Hepatocyte (in vitro differentiated cells): ENCODE measurements around the gene LHPP. TPM values are rescaled to one million over a fixed set of nuclear protein-coding genes. Genes with fewer than 3 reads are reported as not detected.

Experiments used
- DNase-seq: peaks from one replicate; pipeline ENCODE4 v3.0.0-alpha.2; 2016; ENCODE audit warnings: low spot score
- H2AFZ ChIP-seq: fragments of 200-600 bp; sonication (generic); 2 replicates; pipeline ENCODE4 v1.6.0; 2016; ENCODE audit warnings: antibody characterized with exemption, mild to moderate bottlenecking
- H3K27ac ChIP-seq: fragments of 200-600 bp; sonication (generic); 2 replicates; pipeline ENCODE4 v1.5.1; 2016; ENCODE audit warnings: mild to moderate bottlenecking
- H3K27me3 ChIP-seq: fragments of 200-600 bp; sonication (generic); 2 replicates; pipeline ENCODE4 v1.6.1; 2016
- H3K36me3 ChIP-seq: fragments of 200-600 bp; sonication (generic); replicated peaks from 2 replicates; pipeline ENCODE4 v1.5.1; 2016; ENCODE audit warnings: low read depth; ENCODE audit not compliant: insufficient read depth
- H3K4me1 ChIP-seq: fragments of 200-600 bp; sonication (generic); 2 replicates; pipeline ENCODE4 v1.5.1; 2016; ENCODE audit warnings: mild to moderate bottlenecking, moderate library complexity; ENCODE audit not compliant: insufficient read depth
- H3K4me2 ChIP-seq: fragments of 200-600 bp; sonication (generic); 2 replicates; pipeline ENCODE4 v1.6.0; 2016
- H3K4me3 ChIP-seq: fragments of 200-600 bp; sonication (generic); 2 replicates; pipeline ENCODE4 v1.5.1; 2016; ENCODE audit warnings: mild to moderate bottlenecking
- H3K79me2 ChIP-seq: fragments of 200-600 bp; sonication (generic); 2 replicates; pipeline ENCODE4 v1.6.0; 2017; ENCODE audit warnings: mild to moderate bottlenecking
- H3K9me2 ChIP-seq: fragments of 200-600 bp; sonication (generic); replicated peaks from 2 replicates; pipeline ENCODE4 v1.6.0; 2017; ENCODE audit warnings: mild to moderate bottlenecking; ENCODE audit not compliant: insufficient read depth
- H3K9me3 ChIP-seq: fragments of 200-600 bp; sonication (generic); 2 replicates; pipeline ENCODE4 v1.5.1; 2016; ENCODE audit warnings: low read depth, mild to moderate bottlenecking
- H4K20me1 ChIP-seq: fragments of 200-600 bp; sonication (generic); 2 replicates; pipeline ENCODE4 v1.6.0; 2016; ENCODE audit warnings: mild to moderate bottlenecking; ENCODE audit not compliant: insufficient read depth, poor library complexity, severe bottlenecking
- EZH2 ChIP-seq: fragments of 200-600 bp; sonication (generic); IDR thresholded peaks from 2 replicates; pipeline ENCODE4 v1.6.1; 2016; ENCODE audit warnings: antibody characterized with exemption, mild to moderate bottlenecking, borderline replicate concordance
- EZH2phosphoT487 ChIP-seq: fragments of 200-600 bp; sonication (generic); IDR thresholded peaks from one replicate; pipeline ENCODE4 v1.6.1; 2018; ENCODE audit warnings: antibody characterized with exemption, mild to moderate bottlenecking, low read depth, moderate library complexity; ENCODE audit not compliant: unreplicated experiment, severe bottlenecking
- WGBS: methylation state at CpG from one replicate; pipeline ENCODE4 v1.1.6; 2016; ENCODE audit warnings: low lambda C conversion rate; ENCODE audit errors: missing lambda C conversion rate; 5-methylcytosine and 5-hydroxymethylcytosine counted together
- polyA plus RNA-seq: library from polyadenylated mRNA; unstranded; fragments of >200 nt; fragmentation: Nextera tagmentation; extraction: Ambion mirVana; gene quantifications from 2 replicates; pipeline ENCODE4 v1.2.1, GENCODE V29; 2016
- total RNA-seq: library from RNA; depleted of rRNA; stranded (reverse); fragments of >200 nt; gene quantifications from 2 replicates; pipeline ENCODE4 v1.2.3, GENCODE V29; 2014
- TF ChIP-seq, protein P1 (sequence below): fragments of 200-600 bp; sonication (generic); IDR thresholded peaks from 2 replicates; pipeline ENCODE4 v1.5.1; 2016; ENCODE audit warnings: antibody characterized with exemption, mild to moderate bottlenecking; ENCODE audit not compliant: poor library complexity

Gene LHPP
- total and polyA plus RNA-seq, 2 experiments from 2014 or later, result 29.4 to 30.3 TPM

- Histone ChIP-seq H4K20me1 (no peaks in the 10 kb centered on the region), H3K4me2 (no peak overlapping the region), H3K79me2 (no peaks in the 10 kb centered on the region), H3K4me3 (no peak overlapping the region), H3K27me3 (no peaks in the 10 kb centered on the region), H3K27ac (no peak overlapping the region), H3K36me3 (no peaks in the 10 kb centered on the region), H3K9me3 (no peaks in the 10 kb centered on the region), H3K4me1 (no peaks in the 10 kb centered on the region), H2AFZ (no peak overlapping the region), H3K9me2 (no peaks in the 10 kb centered on the region)
- TF ChIP-seq EZH2, result no peak
- no peak for TF ChIP-seq EZH2phosphoT487
- TF ChIP-seq, protein P1, sequence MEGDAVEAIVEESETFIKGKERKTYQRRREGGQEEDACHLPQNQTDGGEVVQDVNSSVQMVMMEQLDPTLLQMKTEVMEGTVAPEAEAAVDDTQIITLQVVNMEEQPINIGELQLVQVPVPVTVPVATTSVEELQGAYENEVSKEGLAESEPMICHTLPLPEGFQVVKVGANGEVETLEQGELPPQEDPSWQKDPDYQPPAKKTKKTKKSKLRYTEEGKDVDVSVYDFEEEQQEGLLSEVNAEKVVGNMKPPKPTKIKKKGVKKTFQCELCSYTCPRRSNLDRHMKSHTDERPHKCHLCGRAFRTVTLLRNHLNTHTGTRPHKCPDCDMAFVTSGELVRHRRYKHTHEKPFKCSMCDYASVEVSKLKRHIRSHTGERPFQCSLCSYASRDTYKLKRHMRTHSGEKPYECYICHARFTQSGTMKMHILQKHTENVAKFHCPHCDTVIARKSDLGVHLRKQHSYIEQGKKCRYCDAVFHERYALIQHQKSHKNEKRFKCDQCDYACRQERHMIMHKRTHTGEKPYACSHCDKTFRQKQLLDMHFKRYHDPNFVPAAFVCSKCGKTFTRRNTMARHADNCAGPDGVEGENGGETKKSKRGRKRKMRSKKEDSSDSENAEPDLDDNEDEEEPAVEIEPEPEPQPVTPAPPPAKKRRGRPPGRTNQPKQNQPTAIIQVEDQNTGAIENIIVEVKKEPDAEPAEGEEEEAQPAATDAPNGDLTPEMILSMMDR, result no peak
- 77% methylated on average over 10 of the region's 10 CpGs for WGBS
- no peak for DNase-seq
These were observed 92.6 kb downstream of the LHPP start for GRCh38 chr10:124554085-124554858.

DNA sequence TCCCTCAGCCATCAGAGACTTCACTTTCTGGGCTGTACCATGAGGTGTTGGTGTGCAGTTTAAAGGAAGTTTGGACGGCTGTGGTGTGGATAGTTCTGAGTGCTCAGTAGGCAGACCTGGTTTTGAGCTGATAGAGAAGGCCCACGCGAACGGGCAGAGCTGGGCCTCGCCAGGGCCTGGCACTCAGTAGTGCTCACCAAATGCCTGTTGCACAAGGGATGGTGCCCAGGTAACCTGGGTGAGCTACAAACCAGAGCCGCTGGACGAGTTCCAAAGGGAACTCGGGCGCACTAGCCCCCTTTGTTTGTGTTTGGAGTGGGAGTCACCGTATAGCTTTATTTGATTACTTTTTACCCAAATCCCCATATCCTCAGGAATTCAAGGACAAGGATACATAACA is 95.5 kb downstream of the LHPP start:
- no peaks in the 10 kb centered on the region for H4K20me1 ChIP-seq

GRCh38 chr10:124557648-124558338 is 96.2 kb downstream of the LHPP start:
- TF ChIP-seq, protein P1, result no peak
- no peak for TF ChIP-seq EZH2phosphoT487
- TF ChIP-seq EZH2, result no peak
- no peaks in the 10 kb centered on the region for H3K9me3 ChIP-seq
- H2AFZ ChIP-seq, result no peak overlapping the region
- H3K36me3 ChIP-seq, result no peaks in the 10 kb centered on the region
- no peak overlapping the region for H3K4me2 ChIP-seq
- WGBS, result 97% methylated on average over 16 of the region's 16 CpGs
- H3K79me2 ChIP-seq, result no peaks in the 10 kb centered on the region
- no peak overlapping the region for H3K27ac ChIP-seq
- no peaks in the 10 kb centered on the region for H3K9me2 ChIP-seq
- no peaks in the 10 kb centered on the region for H4K20me1 ChIP-seq
- DNase-seq, result no peak
- H3K27me3 ChIP-seq, result no peaks in the 10 kb centered on the region
- peaks cover 21% of the 10 kb centered on the region for H3K4me1 ChIP-seq
- no peak overlapping the region for H3K4me3 ChIP-seq

More for the DNA sequence above, 95.5 kb downstream of the LHPP start:
- no peak overlapping the region for H3K4me2 ChIP-seq
- DNase-seq, result no peak
- no peaks in the 10 kb centered on the region for H3K9me2 ChIP-seq
- H2AFZ ChIP-seq, result no peak overlapping the region
- H3K9me3 ChIP-seq, result no peaks in the 10 kb centered on the region
- no peak overlapping the region for H3K27ac ChIP-seq
- peaks cover 21% of the 10 kb centered on the region for H3K4me1 ChIP-seq
- H3K27me3 ChIP-seq, result no peaks in the 10 kb centered on the region
- no peak overlapping the region for H3K4me3 ChIP-seq
- H3K36me3 ChIP-seq, result no peaks in the 10 kb centered on the region
- WGBS, result 84% methylated on average over 10 of the region's 10 CpGs
- TF ChIP-seq EZH2phosphoT487 (no peak), EZH2 (no peak)
- TF ChIP-seq, protein P1, result no peak
- no peaks in the 10 kb centered on the region for H3K79me2 ChIP-seq
